ENCODE data around the gene AVP.
"Not testable (repeated sequence)": the region's sequence is repeated elsewhere in the genome, so short reads cannot be mapped to it uniquely, and the experiment has no call there.

The AVP gene

GRCh38 chr20:3084283-3084985 lies at the start of gene AVP:
TSS of gene AVP (minus strand) at chr20:3084724. CDS start at chr20:3084674, 50 bp downstream.
- no peak for DNase-seq

- DNase-seq = no peak
Observed at GRCh38 chr20:3134151-3134550, 49.6 kb upstream of the AVP start.

- no peak for DNase-seq
Observed at GRCh38 chr20:3133155-3133554, 48.6 kb upstream of the AVP start.

- DNase-seq = no peak
Observed at GRCh38 chr20:3130051-3130600, 45.6 kb upstream of the AVP start.

GRCh38 chr20:3129094-3129493 lies 44.6 kb upstream of the AVP start:
- no peak for DNase-seq

GRCh38 chr20:3128275-3128984 lies 43.9 kb upstream of the AVP start:
- DNase-seq = no peak

GRCh38 chr20:3126527-3126859 lies 42.0 kb upstream of the AVP start:
- DNase-seq = no peak

- DNase-seq = not testable (repeated sequence)
Observed at GRCh38 chr20:3125776-3126526, 41.4 kb upstream of the AVP start.

- not testable (repeated sequence) for DNase-seq
Observed at GRCh38 chr20:3124773-3125560, 40.4 kb upstream of the AVP start.

- DNase-seq = not testable (repeated sequence)
Observed at GRCh38 chr20:3124163-3124562, 39.6 kb upstream of the AVP start.

- no peak for DNase-seq
Observed at GRCh38 chr20:3123542-3123941, 39.0 kb upstream of the AVP start.

- DNase-seq = no peak
Observed at GRCh38 chr20:3121955-3122610, 37.6 kb upstream of the AVP start.

GRCh38 chr20:3121271-3121911 lies 36.9 kb upstream of the AVP start:
- no peak for DNase-seq

- DNase-seq = no peak
Observed at GRCh38 chr20:3119044-3119443, 34.5 kb upstream of the AVP start.

- peak; percentile 26 for DNase-seq
Observed at GRCh38 chr20:3117839-3118379, 33.4 kb upstream of the AVP start.

- DNase-seq = no peak
Observed at GRCh38 chr20:3116341-3116740, 31.8 kb upstream of the AVP start.

GRCh38 chr20:3115190-3116107 lies 30.9 kb upstream of the AVP start:
- peak; percentile 3 for DNase-seq

- no peak for DNase-seq
Observed at GRCh38 chr20:3111995-3112394, 27.5 kb upstream of the AVP start.

GRCh38 chr20:3111507-3111906 lies 27.0 kb upstream of the AVP start:
- no peak for DNase-seq

All from NCI-H226 (cell line).